GM21619 (cell line): ENCODE results near the gene MRAS.
"Not testable (repeated sequence)": the region's sequence is repeated elsewhere in the genome, so short reads cannot be mapped to it uniquely, and the experiment has no call there.

Experiments
- ATAC-seq: cut with Tn5 transposase; IDR thresholded peaks from one replicate; pipeline ENCODE4 v1.9.1; 2021; ENCODE audit not compliant: unreplicated experiment

MRAS gene

DNA sequence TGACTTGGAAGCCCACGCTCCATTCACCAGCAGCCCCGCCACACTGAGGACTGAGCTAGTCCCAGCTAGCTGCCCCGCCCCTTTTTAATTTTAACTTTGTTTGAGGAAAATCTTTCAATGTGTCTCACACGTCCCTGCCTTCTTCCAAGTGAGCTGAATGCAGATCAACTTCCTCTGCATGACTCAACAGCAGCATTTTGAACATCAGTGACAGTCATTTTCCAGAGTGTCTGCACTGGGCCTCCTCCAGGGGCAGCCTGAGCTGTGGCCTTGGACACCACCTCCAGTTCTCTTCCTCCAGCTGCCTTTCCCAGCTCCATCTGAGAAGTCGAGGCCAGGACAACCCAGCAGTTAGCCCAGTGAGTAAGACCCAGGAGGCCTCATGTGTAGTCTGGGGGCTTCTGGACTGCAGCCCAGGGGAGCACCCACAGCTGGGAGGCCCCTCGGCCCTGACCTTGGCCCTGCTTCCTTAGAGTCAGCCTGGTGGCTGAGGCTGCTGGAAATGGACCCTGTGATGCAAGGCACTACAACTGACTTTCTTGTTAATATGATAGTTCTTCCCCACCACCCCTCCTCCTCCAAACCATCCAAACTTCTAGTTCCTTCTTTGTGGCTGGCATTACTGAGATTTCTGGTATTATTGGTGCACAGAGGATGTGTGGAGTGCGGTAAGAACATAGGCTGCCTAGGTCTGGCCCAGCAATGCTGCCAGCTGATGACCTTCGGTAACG, 64.6 kb downstream of the MRAS start:
- no peak for ATAC-seq

DNA sequence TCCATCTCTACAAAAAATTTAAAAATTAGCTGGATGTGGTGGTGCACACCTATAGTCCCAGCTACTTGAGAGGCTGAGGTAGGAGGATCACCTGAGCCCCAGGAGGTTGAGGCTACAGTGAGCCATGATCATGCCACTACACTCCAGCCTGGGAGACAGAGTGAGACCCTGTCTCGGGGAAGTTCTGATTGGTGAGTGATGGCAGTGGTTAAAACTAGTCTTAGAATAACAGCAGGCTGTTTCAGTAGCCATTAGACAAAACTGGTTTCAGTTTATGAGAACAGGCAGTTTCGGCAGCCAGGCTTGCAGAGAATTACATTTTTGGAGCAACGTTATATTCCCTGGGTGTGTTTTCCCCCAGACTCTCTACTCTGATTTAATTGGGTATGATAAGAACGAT, 67.9 kb downstream of the MRAS start:
- ATAC-seq: not testable (repeated sequence)

DNA sequence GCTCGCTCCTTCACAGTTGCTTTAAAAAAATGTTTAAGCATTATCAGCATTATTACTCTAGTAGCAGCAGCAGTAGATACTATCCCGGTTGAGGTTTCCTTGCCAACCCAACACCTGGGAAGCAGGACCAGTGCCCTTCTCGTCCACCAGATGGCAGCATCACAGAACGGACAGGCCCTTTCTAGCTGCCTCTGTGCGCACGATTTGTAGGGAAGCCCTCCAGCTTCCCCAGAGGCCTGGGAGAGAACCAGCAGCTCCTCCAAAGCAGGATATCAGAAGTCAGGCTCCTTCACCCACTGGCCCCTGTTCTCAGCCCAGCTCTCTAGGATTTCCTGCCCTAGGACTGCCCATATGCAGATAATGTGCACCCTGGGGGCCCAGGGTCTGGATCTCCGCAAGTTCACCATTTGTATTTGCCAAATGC, 69.2 kb downstream of the MRAS start:
- ATAC-seq: peak; percentile 85

DNA sequence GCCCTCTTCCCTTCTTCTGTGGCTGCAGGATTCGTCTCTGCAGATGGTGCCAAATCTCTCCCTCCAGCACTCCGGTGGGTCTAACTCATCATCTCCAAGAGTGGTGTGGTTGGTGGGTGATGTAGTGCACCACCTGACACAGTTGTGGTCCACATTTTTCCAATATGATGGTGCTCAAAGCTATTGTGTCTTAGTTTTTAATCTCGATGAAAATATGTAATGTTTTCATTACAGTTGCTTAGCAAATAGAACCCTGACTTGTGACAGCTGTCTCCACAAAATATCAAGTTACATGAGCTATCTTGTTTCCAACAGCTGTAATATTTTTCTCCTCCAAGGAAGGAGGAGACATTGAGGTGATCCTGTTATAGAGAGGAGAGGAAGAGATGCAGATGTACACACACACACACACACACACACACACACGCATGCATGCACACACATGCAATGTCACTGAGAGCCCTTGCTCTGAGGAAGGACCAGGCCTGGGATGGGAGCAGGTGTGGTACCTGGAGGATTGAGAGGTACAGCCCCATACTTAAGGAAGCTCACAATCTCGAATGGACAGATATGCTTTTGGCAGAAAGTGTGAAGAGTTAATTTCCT, 70.3 kb downstream of the MRAS start:
- ATAC-seq: no peak

DNA sequence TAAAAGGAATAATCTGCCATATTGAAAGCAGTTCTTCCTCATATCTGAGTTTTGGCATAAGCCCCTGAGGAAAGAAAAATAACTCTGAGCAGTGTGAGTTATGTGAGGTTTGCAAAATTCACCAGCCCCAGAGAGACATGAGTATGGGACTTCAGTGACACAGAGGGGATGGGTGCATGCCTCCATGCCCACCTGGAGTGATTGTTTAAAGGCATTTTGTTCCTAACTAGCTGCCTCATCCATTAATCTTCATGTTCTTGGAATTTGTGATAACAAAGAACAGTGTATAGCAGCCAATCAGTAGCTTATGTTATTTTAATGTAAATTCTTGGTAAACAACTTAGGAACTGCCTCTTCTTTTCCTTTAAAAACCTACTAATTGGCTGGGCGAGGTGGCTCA, 74.9 kb downstream of the MRAS start:
- ATAC-seq: no peak

DNA sequence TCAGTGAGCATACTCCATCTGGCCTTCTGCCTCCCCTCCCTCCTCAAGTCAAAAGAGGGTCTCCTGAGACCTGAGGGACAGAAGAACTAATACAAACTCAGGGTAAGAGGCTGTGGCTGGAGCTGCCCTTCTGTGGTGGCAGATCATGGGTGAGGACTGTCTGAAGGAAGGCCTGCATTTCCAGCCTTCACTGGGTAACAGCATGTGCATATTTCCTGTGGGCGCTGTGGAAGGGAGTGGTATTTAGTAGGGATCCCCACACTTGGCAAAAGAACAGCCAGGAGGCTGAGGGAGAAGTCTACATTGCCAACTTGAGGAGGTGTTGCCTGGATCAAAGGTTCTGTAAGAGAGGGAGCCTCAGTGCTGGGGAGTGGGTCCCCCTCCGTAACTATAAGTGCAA, 75.9 kb downstream of the MRAS start:
- no peak for ATAC-seq

DNA sequence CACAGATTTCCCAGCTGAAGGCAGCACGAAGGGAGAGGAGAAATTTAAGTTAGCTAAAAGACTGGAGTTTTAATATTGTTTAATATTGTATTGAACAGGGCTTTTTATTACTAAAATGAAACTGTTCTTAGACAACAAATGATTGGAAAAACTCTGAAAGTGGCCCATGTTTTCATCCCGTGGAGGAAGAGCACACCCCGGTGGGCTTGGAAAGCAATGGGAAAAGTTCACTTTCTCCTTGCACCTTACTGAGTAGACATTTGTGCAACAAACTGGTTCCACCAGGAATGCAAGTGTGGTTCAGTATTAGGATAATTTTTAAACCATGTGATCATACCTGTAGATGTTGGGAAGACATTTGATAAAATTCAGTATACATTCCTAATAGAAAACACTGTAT, 77.8 kb downstream of the MRAS start:
- no peak for ATAC-seq

DNA sequence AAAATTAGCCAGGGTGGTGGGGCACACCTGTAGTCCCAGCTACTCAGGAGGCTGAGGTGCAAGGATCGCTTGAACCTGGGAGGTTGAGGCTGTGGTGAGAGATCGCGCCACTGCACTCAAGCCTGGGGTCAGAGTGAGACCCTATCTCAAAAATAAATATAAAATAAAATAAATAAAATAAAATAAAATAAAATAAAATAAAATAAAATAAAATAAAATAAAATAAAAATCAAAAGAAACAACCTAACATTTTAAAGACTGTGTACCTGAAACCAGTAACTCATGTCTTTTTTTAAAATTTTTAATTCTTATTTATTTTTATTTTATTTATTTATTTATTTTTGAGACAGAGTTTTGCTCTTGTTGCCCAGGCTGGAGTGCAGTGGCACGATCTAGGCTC, 78.4 kb downstream of the MRAS start:
- not testable (repeated sequence) for ATAC-seq

DNA sequence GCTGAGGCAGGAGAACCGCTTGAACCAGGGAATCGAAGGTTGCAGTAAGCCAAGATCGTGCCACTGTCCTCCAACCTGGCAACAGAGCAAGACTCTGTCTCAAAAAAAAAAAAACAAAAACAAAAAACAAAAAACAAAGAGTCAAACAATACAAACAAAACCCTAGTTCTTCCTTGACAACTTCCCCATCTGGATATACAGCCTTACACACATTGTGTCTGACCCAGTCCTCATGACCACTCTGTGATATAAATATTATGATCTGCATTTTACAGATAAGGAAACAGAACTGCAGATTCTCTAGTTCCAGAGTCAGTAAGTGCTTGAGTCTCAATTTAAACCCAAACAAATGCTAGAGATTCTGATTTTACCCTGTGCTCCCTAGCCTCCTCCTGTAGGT, 81.3 kb downstream of the MRAS start:
- no peak for ATAC-seq

DNA sequence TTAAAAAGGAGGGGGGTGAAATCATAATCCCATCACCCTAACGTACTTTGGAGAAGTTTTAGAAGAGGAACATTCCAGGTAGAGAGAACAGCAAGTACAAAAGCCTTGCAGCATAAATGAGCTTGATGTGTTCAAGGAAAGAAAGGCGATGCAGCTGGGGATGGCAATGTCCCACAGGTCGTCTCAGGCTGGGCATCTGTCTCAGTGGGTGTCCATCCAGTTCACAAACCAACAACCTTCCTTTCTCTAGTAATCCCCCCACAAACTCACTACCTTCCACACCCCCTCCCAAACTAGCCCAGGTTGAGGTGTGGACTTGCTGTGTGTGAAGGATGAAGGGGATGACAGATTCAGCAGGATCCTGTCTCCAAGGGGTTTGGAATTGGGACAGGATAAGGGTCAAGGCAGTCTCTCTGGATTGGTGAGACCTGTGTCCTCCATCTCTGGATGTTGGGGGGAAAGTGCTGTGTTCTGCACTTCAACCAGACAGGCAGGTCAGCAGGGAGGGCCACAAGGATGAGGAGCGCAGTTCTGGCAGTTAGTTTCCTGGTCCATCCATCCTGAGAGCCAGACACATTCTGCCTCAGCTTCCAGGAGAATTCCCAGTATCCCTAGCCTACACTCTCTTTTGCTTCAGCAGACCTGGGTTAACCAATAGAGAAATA, 84.3 kb downstream of the MRAS start:
- no peak for ATAC-seq

DNA sequence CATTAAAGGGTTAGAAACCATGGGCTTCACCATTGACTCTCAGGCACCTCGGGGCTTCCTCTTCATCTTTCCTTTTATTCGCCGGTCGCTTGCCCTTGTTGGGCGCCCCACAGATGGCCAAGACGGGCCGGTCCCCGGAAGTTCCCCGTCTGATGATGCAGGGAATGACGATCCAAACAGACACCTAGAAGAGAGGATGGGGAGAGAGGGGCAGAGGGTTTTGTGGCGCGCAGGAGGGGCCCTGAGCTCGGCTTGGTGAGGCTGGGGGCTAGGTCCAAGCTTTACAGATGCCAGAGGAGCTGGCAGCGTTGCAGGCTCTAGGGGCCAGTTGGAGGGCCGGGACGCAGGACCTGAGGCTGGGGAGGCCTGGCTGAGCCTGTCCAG, 85.5 kb downstream of the MRAS start:
- no peak for ATAC-seq

DNA sequence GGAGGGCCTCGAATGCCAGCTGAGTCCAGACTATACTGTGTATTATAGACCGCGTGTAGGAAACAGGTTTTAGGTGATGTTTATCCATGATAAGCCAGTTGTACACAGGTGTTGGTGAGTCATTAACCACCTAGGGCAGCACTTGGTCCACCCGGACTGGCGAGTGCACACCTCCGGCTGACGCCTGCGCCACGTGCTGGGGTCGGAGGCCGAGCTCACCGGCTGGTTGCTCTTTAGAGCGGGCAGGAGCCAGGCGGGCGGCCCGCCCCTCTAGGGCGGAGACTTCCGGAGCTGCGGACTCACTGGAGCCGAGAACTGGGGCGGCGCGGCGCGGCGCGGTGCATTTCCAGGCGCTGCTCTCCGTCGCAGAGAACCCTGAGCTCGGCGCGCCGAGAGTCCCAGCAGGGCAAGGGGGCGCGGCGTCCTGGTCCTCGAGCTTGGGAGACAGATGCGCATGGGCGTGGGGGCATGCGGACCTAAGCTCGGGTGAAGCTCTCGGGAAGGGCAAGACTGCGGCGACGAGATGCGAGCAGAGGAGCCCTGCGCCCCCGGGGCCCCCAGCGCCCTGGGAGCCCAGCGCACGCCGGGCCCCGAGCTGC, 86.0 kb downstream of the MRAS start, which contains the start of gene ESYT3:
Gene ESYT3, plus strand, starts transcription at position 341 of the 599 bp plus-strand sequence. Its CDS starts 183 bp downstream, at position 524.
- ATAC-seq: no peak

DNA sequence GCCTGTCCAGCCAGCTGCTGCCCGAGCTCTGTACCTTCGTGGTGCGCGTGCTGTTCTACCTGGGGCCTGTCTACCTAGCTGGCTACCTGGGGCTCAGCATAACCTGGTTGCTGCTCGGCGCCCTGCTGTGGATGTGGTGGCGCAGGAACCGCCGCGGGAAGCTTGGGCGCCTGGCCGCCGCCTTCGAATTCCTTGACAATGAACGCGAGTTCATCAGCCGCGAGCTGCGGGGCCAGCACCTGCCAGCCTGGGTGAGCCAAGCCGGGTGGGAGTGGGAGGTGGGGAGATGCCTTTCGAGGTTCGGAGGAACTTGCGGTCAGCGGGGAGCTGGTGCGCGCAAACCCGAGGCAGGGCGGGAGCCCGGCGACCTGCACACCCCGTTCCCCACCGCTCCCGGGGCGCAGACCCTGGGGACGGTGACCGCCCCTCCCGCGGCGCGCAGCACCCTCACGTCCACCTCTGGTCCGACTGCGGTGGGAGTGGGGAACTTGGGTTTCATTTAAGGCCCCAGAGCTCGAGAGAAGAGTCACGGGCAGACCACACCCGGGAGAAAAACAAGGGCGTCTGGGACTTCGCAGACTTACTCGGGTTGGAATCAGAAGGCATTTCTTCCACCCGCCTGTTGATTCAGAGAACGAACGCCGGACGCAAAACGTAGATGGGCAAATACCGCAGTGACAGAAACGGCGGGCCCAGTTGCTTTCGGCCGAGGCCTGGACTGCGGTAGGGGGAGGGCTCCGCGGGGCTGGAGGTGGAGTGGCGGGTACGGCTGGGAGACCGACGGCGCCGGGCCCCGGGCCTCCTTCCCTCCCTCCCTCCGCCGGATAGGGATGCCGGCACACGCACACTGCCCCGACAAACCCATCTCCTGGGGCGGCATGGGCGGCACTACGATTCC, 86.7 kb downstream of the MRAS start:
- no peak for ATAC-seq

DNA sequence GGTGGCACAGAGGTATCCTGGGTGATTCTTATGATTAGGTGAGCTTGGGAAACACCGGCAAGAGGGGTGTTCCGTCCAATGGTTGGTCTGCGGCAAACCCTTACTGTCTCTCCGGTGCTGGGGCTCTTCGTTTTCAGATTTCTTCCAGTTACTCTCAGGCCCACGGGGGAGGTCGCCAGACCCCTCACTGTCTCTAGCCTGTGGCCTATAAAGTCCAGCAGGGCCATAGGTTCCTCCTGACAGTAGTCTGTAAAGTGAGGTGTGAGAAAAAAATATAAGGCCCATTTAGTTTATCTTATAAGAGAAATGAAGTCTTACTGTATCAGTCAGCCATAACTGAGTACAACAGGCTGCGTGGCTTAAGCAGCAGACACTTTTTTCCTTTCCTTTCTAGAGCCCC, 87.5 kb downstream of the MRAS start:
- ATAC-seq: no peak

DNA sequence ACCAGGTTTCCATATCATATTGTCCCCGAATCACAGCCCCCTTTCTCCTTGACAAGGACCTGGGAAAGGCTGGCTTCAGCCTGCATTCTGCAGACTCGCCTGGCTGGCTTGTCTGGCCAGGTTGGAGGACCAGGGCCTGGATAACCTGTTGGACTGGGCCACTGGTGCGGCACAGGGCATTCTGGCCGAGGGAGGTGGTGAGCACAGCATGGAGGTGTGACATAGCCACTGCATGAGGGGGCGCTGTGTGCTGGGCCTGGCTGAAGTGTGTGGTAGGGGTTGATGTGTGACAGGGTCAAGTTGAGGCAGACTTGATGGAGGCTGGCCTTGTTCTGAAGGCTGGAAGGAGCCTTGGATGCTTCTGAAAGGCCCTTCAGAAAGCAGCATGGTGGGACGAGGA, 88.9 kb downstream of the MRAS start:
- ATAC-seq: no peak

DNA sequence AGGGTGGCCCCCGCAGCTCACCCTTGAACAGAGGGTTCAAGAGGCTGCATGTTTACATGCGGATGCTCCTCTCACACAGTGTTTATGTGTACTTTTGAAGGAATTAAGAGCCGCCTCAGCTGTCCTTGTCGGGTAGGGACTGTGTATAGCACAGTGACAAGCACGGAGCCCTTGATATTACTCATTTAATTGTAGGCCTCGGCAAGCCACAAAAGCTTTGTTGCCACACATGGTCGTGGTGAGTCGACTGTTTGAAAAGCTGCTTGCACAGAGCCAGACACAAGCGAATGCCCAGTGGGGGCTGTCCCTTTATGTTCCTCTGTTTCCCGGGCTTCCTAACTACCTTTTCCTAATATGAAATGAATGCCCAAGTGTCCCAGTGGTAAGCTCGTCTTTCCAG, 90.5 kb downstream of the MRAS start:
- no peak for ATAC-seq

DNA sequence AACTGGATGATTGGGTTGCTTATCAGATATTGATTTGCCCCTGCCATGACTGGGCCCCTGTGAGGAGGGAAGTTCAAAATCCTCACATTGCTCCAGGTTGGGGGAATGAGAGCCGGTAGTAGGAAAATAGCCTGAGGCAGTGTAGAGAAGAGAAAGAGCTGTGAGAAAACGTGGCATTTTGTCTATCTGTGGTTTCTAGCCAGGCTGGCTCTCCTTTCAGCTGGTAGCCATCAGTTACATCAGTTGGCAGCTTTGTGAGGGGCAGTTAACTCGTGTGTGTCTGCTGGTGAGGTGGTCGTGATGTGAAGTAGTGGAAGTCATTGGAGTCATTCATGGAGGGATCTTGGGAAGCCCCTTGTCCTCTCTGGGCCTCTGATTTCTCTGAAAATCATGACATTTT, 91.3 kb downstream of the MRAS start:
- ATAC-seq: no peak

DNA sequence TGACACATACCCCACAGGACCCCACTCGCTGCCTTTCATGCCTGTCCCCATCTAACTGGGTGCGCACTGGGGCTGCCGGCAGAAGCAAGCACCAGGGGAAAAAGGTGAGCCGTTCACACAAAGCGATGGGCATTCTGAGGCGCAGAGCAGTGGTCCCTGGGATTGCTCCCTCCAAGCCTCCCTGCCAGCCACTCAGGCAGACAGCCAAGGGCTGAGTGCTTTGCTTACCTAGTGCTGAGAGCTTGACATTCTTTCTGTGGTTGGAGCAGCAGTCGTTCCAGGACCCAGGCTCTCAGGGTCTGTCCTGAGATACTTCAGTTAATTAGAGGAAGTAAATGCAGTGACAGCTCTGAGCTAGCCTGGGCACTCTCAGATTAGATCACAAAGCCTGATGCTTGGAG, 91.7 kb downstream of the MRAS start:
- no peak for ATAC-seq

DNA sequence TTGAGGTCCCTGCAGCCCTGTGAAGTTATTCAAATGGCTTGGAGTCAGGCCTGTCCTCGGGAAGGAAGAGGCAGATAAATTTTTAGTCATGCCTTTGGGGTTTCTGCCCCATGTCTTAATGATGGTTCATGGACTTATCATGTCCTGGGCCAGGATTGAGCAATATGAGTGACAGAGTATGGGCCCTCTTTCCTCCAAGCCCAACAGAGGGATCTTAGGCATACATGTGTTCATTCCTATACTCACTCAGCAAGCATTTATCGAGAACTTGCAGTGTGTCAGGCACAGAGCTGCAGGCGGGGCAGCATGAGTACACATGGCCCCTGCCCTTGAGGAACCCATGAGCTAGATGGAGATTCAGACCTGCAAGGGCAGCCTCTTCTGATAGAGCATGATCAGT, 92.2 kb downstream of the MRAS start:
- ATAC-seq: no peak

DNA sequence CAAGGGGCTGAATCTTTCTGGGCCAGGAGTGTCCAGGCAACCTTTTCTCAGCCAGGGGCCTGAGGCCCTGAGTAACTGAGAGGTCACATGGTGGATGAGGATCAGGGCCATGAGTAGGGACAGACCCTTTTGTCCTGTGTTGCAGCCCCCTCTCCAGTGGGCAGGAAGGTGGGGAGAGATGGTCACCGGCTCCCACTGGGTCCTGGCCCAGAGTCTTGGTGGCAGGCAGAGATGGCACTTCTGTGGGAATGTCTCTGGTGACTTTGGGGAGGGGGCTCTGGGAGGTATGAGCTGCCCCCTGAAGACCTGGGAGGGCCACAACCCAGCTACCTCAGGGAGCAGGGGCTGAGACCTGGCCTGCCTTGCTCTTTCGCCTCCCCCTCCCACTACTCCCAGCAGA, 92.9 kb downstream of the MRAS start:
- no peak for ATAC-seq

DNA sequence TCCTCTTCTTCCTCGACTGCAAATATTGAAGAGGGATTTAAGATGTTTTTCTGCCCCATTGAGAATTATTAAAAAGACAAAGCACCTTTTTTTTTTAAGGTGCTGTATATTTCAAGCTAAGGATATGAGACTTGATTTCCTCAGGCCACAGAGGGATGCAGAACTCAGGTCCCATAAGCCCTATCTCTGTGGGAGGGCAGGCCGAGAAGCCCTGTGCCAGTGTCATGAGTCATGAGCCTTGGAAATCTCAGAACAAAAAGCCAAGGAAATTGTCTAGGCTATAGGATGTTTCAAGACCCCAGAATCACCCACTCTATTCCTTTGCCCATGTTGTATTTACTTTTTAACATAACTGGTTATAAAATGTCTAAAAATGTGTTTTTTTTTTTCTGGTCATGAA, 93.4 kb downstream of the MRAS start:
- no peak for ATAC-seq
